ENCODE measurements around the gene DDIT4.

DNA sequence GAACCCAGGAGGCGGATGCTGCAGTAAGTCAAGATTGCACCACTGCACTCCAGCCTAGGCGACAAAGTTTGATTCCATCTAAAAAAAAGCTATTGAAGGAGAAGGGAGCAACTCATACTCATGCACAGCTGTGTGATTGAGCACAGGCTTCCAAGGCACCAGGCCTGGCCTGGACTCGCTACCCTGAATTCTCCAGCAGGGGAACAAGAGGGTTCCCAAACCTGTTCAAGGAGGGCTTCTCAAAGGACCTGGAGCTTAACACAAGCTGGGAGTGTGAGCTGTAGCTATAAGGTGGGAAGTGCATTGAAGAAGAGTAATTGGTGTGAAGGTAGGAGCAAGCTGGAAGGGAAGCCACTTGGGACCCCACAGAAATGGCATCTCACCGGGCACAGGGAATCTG, 15.1 kb upstream of the DDIT4 start:
- TF ChIP-seq, protein P1, sequence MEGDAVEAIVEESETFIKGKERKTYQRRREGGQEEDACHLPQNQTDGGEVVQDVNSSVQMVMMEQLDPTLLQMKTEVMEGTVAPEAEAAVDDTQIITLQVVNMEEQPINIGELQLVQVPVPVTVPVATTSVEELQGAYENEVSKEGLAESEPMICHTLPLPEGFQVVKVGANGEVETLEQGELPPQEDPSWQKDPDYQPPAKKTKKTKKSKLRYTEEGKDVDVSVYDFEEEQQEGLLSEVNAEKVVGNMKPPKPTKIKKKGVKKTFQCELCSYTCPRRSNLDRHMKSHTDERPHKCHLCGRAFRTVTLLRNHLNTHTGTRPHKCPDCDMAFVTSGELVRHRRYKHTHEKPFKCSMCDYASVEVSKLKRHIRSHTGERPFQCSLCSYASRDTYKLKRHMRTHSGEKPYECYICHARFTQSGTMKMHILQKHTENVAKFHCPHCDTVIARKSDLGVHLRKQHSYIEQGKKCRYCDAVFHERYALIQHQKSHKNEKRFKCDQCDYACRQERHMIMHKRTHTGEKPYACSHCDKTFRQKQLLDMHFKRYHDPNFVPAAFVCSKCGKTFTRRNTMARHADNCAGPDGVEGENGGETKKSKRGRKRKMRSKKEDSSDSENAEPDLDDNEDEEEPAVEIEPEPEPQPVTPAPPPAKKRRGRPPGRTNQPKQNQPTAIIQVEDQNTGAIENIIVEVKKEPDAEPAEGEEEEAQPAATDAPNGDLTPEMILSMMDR (conservative IDR thresholded peaks at IDR 0.05; ENCODE audit: low read depth, low read length) = no peak
- no peak for TF ChIP-seq EZH2 (IDR thresholded peaks at IDR 0.05; ENCODE audit: low read length, unreplicated experiment)
- TF ChIP-seq EZH2phosphoT487 (IDR thresholded peaks at IDR 0.05; ENCODE audit: borderline replicate concordance, low read length) = no peak

Data from PC-3 (cell line).